ENCODE data around the gene SMC5.
"Not testable (repeated sequence)": the region's sequence is repeated elsewhere in the genome, so short reads cannot be mapped to it uniquely, and the experiment has no call there.

SMC5 gene

GRCh38 chr9:70258692-70259511 lies at the start of gene SMC5:
Gene SMC5, plus strand, starts transcription at chr9:70258978. Its CDS starts 101 bp downstream, at chr9:70259079.
- peak; percentile 86 for DNase-seq (ENCODE audit: low read depth)

GRCh38 chr9:70217029-70217428 lies 41.7 kb upstream of the SMC5 start:
- no peak for DNase-seq (ENCODE audit: low read depth)

GRCh38 chr9:70218767-70219166 lies 40.0 kb upstream of the SMC5 start:
- DNase-seq (ENCODE audit: low read depth): peak; percentile 20

GRCh38 chr9:70220216-70220615 lies 38.6 kb upstream of the SMC5 start:
- no peak for DNase-seq (ENCODE audit: low read depth)

GRCh38 chr9:70222354-70222753 lies 36.4 kb upstream of the SMC5 start:
- no peak for DNase-seq (ENCODE audit: low read depth)

GRCh38 chr9:70228118-70228517 lies 30.7 kb upstream of the SMC5 start:
- DNase-seq (ENCODE audit: low read depth): no peak

- DNase-seq (ENCODE audit: low read depth): no peak
Observed at GRCh38 chr9:70228611-70229010, 30.2 kb upstream of the SMC5 start.

- no peak for DNase-seq (ENCODE audit: low read depth)
Observed at GRCh38 chr9:70229026-70229425, 29.8 kb upstream of the SMC5 start.

GRCh38 chr9:70229579-70229978 lies 29.2 kb upstream of the SMC5 start:
- peak; percentile 20 for DNase-seq (ENCODE audit: low read depth)

- DNase-seq (ENCODE audit: low read depth): no peak
Observed at GRCh38 chr9:70232476-70232875, 26.3 kb upstream of the SMC5 start.

GRCh38 chr9:70234208-70234607 lies 24.6 kb upstream of the SMC5 start:
- DNase-seq (ENCODE audit: low read depth): not testable (repeated sequence)

GRCh38 chr9:70245952-70246351 lies 12.8 kb upstream of the SMC5 start:
- DNase-seq (ENCODE audit: low read depth): not testable (repeated sequence)

GRCh38 chr9:70250221-70250620 lies 8.6 kb upstream of the SMC5 start:
- no peak for DNase-seq (ENCODE audit: low read depth)

- no peak for DNase-seq (ENCODE audit: low read depth)
Observed at GRCh38 chr9:70255486-70255885, 3.3 kb upstream of the SMC5 start.

- DNase-seq (ENCODE audit: low read depth): peak; percentile 4
Observed at GRCh38 chr9:70256123-70256551, 2.6 kb upstream of the SMC5 start.

GRCh38 chr9:70257502-70257901 lies 1.3 kb upstream of the SMC5 start:
- DNase-seq (ENCODE audit: low read depth): no peak

GRCh38 chr9:70257991-70258691 lies 637 bp upstream of the SMC5 start:
- DNase-seq (ENCODE audit: low read depth): peak; percentile 25

GRCh38 chr9:70259512-70259802 lies 679 bp downstream of the SMC5 start:
- DNase-seq (ENCODE audit: low read depth): no peak

GRCh38 chr9:70260007-70260443 lies 1.2 kb downstream of the SMC5 start:
- no peak for DNase-seq (ENCODE audit: low read depth)

GRCh38 chr9:70260606-70261005 lies 1.8 kb downstream of the SMC5 start:
- DNase-seq (ENCODE audit: low read depth): no peak

GRCh38 chr9:70261131-70261870 lies 2.5 kb downstream of the SMC5 start:
- no peak for DNase-seq (ENCODE audit: low read depth)

GRCh38 chr9:70262366-70262765 lies 3.6 kb downstream of the SMC5 start:
- no peak for DNase-seq (ENCODE audit: low read depth)

GRCh38 chr9:70262948-70263347 lies 4.2 kb downstream of the SMC5 start:
- no peak for DNase-seq (ENCODE audit: low read depth)
